ENCODE results near the gene SLC22A14. TPM values are rescaled to one million over a fixed set of nuclear protein-coding genes. Genes with fewer than 3 reads are reported as not detected.

SLC22A14 gene
- total RNA-seq, 4 donors from 2014 or later: 0.13 TPM; not detected in 3

GRCh38 chr3:38265604-38266307 is 16.3 kb upstream of the SLC22A14 start, which contains the start of gene SLC22A13:
Gene SLC22A13 (plus strand): TSS chr3:38265812. CDS start chr3:38265861, 49 bp downstream.
- Histone ChIP-seq H3K27me3 (no peaks in the 10 kb centered on the region), H3K36me3 (peaks cover 0 to 16% of the 10 kb centered on the region in 2 donors), H3K27ac (no peak within 1 kb of the TSS), H3K4me1 (no peaks in the 10 kb centered on the region), H3K4me3 (no peak within 1 kb of the TSS), H3K9me3 (no peaks in the 10 kb centered on the region)
- ATAC-seq: no peak
- 84 to 86% methylated on average over 1 to 4 of the region's 9 CpGs for WGBS, 2 donors (ENCODE audit: low coverage in 1 of 2)
- no peak for TF ChIP-seq CTCF (IDR thresholded peaks at IDR 0.05)
- no peak for TF ChIP-seq POLR2AphosphoS5 (IDR thresholded peaks at IDR 0.05)
- no peak for TF ChIP-seq EP300 (IDR thresholded peaks at IDR 0.05)
- no peak for TF ChIP-seq POLR2A (IDR thresholded peaks at IDR 0.05)

GRCh38 chr3:38266810-38267209 is 15.3 kb upstream of the SLC22A14 start:
- WGBS, 2 donors (ENCODE audit: low coverage in 1 of 2): 89% methylated on average over 1 of the region's 1 CpG; no CpG with 5 or more reads in 1 of the 2 donors
- TF ChIP-seq POLR2AphosphoS5 (IDR thresholded peaks at IDR 0.05) (no peak), POLR2A (IDR thresholded peaks at IDR 0.05) (no peak), CTCF (IDR thresholded peaks at IDR 0.05) (no peak), EP300 (IDR thresholded peaks at IDR 0.05) (no peak)
- no peaks in the 10 kb centered on the region for H3K9me3 ChIP-seq
- no peaks in the 10 kb centered on the region for H3K27me3 ChIP-seq
- H3K4me3 ChIP-seq: no peak overlapping the region
- no peaks in the 10 kb centered on the region for H3K4me1 ChIP-seq
- peaks cover 0 to 9% of the 10 kb centered on the region in 2 donors for H3K36me3 ChIP-seq
- no peak overlapping the region for H3K27ac ChIP-seq
- no peak for ATAC-seq

- no peak for TF ChIP-seq POLR2AphosphoS5 (IDR thresholded peaks at IDR 0.05)
- TF ChIP-seq EP300 (IDR thresholded peaks at IDR 0.05): no peak
- TF ChIP-seq CTCF (IDR thresholded peaks at IDR 0.05): no peak
- no peak for TF ChIP-seq POLR2A (IDR thresholded peaks at IDR 0.05)
- H3K27me3 ChIP-seq: no peaks in the 10 kb centered on the region
- no peaks in the 10 kb centered on the region for H3K9me3 ChIP-seq
- peaks cover 0 to 9% of the 10 kb centered on the region in 2 donors for H3K36me3 ChIP-seq
- ATAC-seq: no peak
- no peak overlapping the region for H3K27ac ChIP-seq
- no peaks in the 10 kb centered on the region for H3K4me1 ChIP-seq
- WGBS, 2 donors (ENCODE audit: low coverage in 1 of 2): 69% methylated on average over 2 of the region's 2 CpGs; no CpG with 5 or more reads in 1 of the 2 donors
- no peak overlapping the region for H3K4me3 ChIP-seq
Observed at GRCh38 chr3:38267662-38268061, 14.4 kb upstream of the SLC22A14 start.

- Histone ChIP-seq H3K4me1 (no peaks in the 10 kb centered on the region), H3K36me3 (peaks cover 0 to 9% of the 10 kb centered on the region in 2 donors), H3K4me3 (no peak overlapping the region), H3K9me3 (no peaks in the 10 kb centered on the region), H3K27ac (no peak overlapping the region), H3K27me3 (no peaks in the 10 kb centered on the region)
- ATAC-seq: no peak
- WGBS, 2 donors (ENCODE audit: low coverage in 1 of 2): 63 to 76% methylated on average over 5 of the region's 5 CpGs
- no peak for TF ChIP-seq CTCF (IDR thresholded peaks at IDR 0.05)
- no peak for TF ChIP-seq POLR2A (IDR thresholded peaks at IDR 0.05)
- no peak for TF ChIP-seq EP300 (IDR thresholded peaks at IDR 0.05)
- TF ChIP-seq POLR2AphosphoS5 (IDR thresholded peaks at IDR 0.05): no peak
Observed at GRCh38 chr3:38268087-38268486, 14.0 kb upstream of the SLC22A14 start.

- Histone ChIP-seq H3K36me3 (peaks cover 0 to 9% of the 10 kb centered on the region in 2 donors), H3K9me3 (no peaks in the 10 kb centered on the region), H3K4me3 (no peak overlapping the region), H3K4me1 (no peaks in the 10 kb centered on the region), H3K27me3 (no peaks in the 10 kb centered on the region), H3K27ac (no peak overlapping the region)
- 55 to 57% methylated on average over 1 of the region's 1 CpG for WGBS, 2 donors (ENCODE audit: low coverage in 1 of 2)
- TF ChIP-seq CTCF (IDR thresholded peaks at IDR 0.05): no peak
- no peak for TF ChIP-seq POLR2AphosphoS5 (IDR thresholded peaks at IDR 0.05)
- no peak for TF ChIP-seq EP300 (IDR thresholded peaks at IDR 0.05)
- TF ChIP-seq POLR2A (IDR thresholded peaks at IDR 0.05): no peak
- ATAC-seq: no peak
Observed at GRCh38 chr3:38268522-38268921, 13.6 kb upstream of the SLC22A14 start.

All from gastroesophageal sphincter (tissue), 4 donors.